Measurements from ENCODE around the gene GPX1.

Gene GPX1

GRCh38 chr3:49311283-49311682 is 46.9 kb downstream of the GPX1 start:
- DNase-seq (ENCODE audit: low read depth) = no peak

GRCh38 chr3:49310677-49311076 is 47.5 kb downstream of the GPX1 start:
- no peak for DNase-seq (ENCODE audit: low read depth)
